Ovary (tissue), 9 donors: ENCODE measurements around the gene FCAR. TPM values are rescaled to one million over a fixed set of nuclear protein-coding genes. Genes with fewer than 3 reads are reported as not detected.
"Not testable (repeated sequence)": the region's sequence is repeated elsewhere in the genome, so short reads cannot be mapped to it uniquely, and the experiment has no call there.

Experiments
- DNase-seq, 5 donors: peaks; one replicate each; pipeline ENCODE4 v3.0.0-alpha.2; 2019 to 2020
- H3K27ac ChIP-seq, 2 donors: fragments of 200-600 bp; one replicate each; pipeline versions ENCODE4 v1.5.1 to v1.8.0; 2019 to 2022
- H3K27me3 ChIP-seq: fragments of 200-600 bp; one replicate; pipeline ENCODE4 v1.8.0; 2022
- H3K36me3 ChIP-seq: fragments of 200-600 bp; sonication (generic); one replicate; pipeline ENCODE4 v1.5.1; 2019
- H3K4me1 ChIP-seq: one replicate; pipeline ENCODE4 v1.8.1; 2013; ENCODE audit warnings: mild to moderate bottlenecking, moderate library complexity; ENCODE audit not compliant: insufficient read depth
- H3K4me3 ChIP-seq: fragments of 200-600 bp; sonication (generic); one replicate; pipeline ENCODE4 v1.5.1; 2017
- H3K9me3 ChIP-seq, 2 donors: fragments of 200-600 bp in 1 of 2; sonication (generic) in 1 of 2; one replicate each; pipeline versions ENCODE4 v1.5.1 to v1.8.1; 2013 to 2019; ENCODE audit warnings: mild to moderate bottlenecking in 1 of 2, moderate library complexity in 1 of 2
- CTCF ChIP-seq, 3 donors: fragments of 450-650 bp in 2 of 3; fragments of 200-600 bp in 1 of 3; IDR thresholded peaks; one replicate each; pipeline versions ENCODE4 v1.5.1 to v1.8.0; 2016 to 2022; ENCODE audit warnings: antibody characterized with exemption in 3 of 3, mild to moderate bottlenecking in 1 of 3
- EP300 ChIP-seq: sonication (generic); formaldehyde crosslinking; IDR thresholded peaks from one replicate; pipeline ENCODE4 v1.6.1; 2017; ENCODE audit warnings: antibody characterized with exemption
- POLR2A ChIP-seq: fragments of 450-650 bp; IDR thresholded peaks from one replicate; pipeline ENCODE4 v1.6.1; 2017; ENCODE audit warnings: antibody characterized with exemption, mild to moderate bottlenecking, moderate library complexity
- WGBS, 3 donors: extraction: QIAGEN DNeasy Blood & Tissue Kit in 1 of 3; methylation state at CpG; one replicate each; pipeline versions ENCODE4 v1.1.5 to v1.1.7; 2013 to 2017; 5-methylcytosine and 5-hydroxymethylcytosine counted together
- intact Hi-C, 4 donors: fragments of 100-400 bp; cut with DNase I; formaldehyde crosslinking; loops; one replicate each; pipeline versions ENCODE4 v1.11.0 to v1.15.1; 2022 to 2023
- polyA plus RNA-seq, 2 donors: library from polyadenylated mRNA; stranded (reverse); fragments of 200-250 nt in 1 of 2; fragments of 350-450 nt in 1 of 2; fragmentation: Illumina TruSeq in 1 of 2; extraction: RNeasy Lipid Tissue Mini Kit (QIAGEN cat#74804) in 1 of 2; gene quantifications; one replicate each; pipeline ENCODE4 v1.2.3, GENCODE V29; 2013 to 2014
- total RNA-seq, 7 donors: library from RNA; depleted of rRNA in 2 of 7; stranded (reverse); fragments of >200 nt in 2 of 7; fragmentation: NEBNext Ultra II Directional in 3 of 7; extraction: Animal tissue kit (Norgen Biotek cat#: 25700) in 3 of 7; gene quantifications; one replicate each; pipeline versions ENCODE4 v1.1.0 to v1.2.4, GENCODE V29; 2016 to 2023
- donor health status: DM: no; HTN: no; CAD: no; lungs with moderate emphysema.
- donor health status: DM: no; HTN: no; CAD: no.
- donor health status: Bipolar disorder and iron deficiency.
- donor health status: DM: yes; HTN: yes; CAD: no.
- donor health status: DM: no; HTN: no; CAD: no.
- donor health status: DM: yes; HTN: yes; CAD: no.

Gene FCAR
- total and polyA plus RNA-seq, 9 donors: 0.13 to 2.8 (median 1.3) TPM; not detected in 4

DNA sequence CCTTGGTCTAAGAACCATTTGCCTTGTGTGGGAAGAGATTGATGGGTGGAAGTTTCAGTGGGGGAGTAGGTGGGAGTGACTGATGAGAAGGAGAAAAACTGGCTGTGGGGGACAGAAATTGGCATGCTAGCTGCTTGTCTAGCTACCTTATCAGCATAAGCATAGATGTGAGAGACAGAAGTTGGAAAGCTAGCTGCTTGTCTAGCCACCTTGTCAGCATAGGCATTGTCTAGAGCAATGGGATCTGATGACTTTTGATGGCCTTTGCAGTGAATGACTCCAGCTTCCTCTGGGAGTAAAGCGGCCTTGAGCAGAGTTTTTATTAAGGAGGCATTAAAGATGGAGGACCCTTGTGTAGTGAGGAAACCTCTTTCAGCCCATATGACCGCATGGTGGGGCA lies 22.0 kb downstream of the FCAR start:
- Histone ChIP-seq H3K9me3 (no peaks in the 10 kb centered on the region), H3K4me3 (no peak overlapping the region), H3K4me1 (no peaks in the 10 kb centered on the region), H3K36me3 (no peaks in the 10 kb centered on the region), H3K27ac (no peak overlapping the region), H3K27me3 (no peaks in the 10 kb centered on the region)
- intact Hi-C loops: no loop called here
- 48 to 75% (median 69%) methylated on average over 2 of the region's 2 CpGs for WGBS, 3 donors
- no peak for DNase-seq
- TF ChIP-seq POLR2A (no peak), CTCF (IDR thresholded peaks at IDR 0.05) (no peak), EP300 (no peak)

- H3K36me3 ChIP-seq, DNase-seq, H3K27me3 ChIP-seq, H3K4me1 ChIP-seq, H3K4me3 ChIP-seq, H3K9me3 ChIP-seq, H3K27ac ChIP-seq, intact Hi-C loops: not testable (repeated sequence)
- 68 to 75% (median 73%) methylated on average over 7 of the region's 7 CpGs for WGBS, 3 donors
These were observed 24.6 kb downstream of the FCAR start for GRCh38 chr19:54898685-54899084.

- H3K27me3 ChIP-seq, DNase-seq, H3K4me1 ChIP-seq, H3K9me3 ChIP-seq, H3K27ac ChIP-seq, H3K36me3 ChIP-seq, H3K4me3 ChIP-seq, intact Hi-C loops: not testable (repeated sequence)
- 76 to 84% (median 82%) methylated on average over 9 of the region's 9 CpGs for WGBS, 3 donors
These were observed 25.6 kb downstream of the FCAR start for GRCh38 chr19:54899646-54900045.

- H3K4me1 ChIP-seq, H3K27ac ChIP-seq, H3K4me3 ChIP-seq, H3K36me3 ChIP-seq, intact Hi-C loops, H3K9me3 ChIP-seq, H3K27me3 ChIP-seq, DNase-seq: not testable (repeated sequence)
- WGBS, 3 donors: 77 to 84% (median 83%) methylated on average over 8 of the region's 8 CpGs
These were observed 27.1 kb downstream of the FCAR start for GRCh38 chr19:54901153-54901552.

GRCh38 chr19:54902061-54902460 lies 28.0 kb downstream of the FCAR start:
- TF ChIP-seq CTCF (IDR thresholded peaks at IDR 0.05): no peak
- TF ChIP-seq EP300: no peak
- TF ChIP-seq POLR2A: no peak
- no peaks in the 10 kb centered on the region for H3K27me3 ChIP-seq
- DNase-seq: no peak
- 64 to 72% (median 68%) methylated on average over 3 of the region's 3 CpGs for WGBS, 3 donors
- H3K4me3 ChIP-seq: no peak overlapping the region
- H3K4me1 ChIP-seq: no peaks in the 10 kb centered on the region
- H3K27ac ChIP-seq: no peak overlapping the region
- intact Hi-C loops: no loop called here
- no peaks in the 10 kb centered on the region for H3K9me3 ChIP-seq
- no peaks in the 10 kb centered on the region for H3K36me3 ChIP-seq

DNA sequence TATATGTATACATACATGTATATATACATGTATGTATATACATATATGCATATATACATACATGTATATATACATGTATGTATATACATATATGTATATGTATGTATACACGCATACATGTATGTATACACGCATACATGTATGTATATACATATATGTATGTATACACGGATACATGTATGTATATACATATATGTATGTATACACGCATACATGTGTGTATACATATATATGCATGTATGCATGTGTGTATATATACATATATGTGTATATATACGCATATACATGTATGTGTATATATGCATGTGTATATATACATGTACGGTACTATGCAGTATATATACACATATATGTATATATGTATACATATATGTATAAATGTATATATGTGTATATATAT lies 29.3 kb downstream of the FCAR start:
- H3K36me3 ChIP-seq: no peaks in the 10 kb centered on the region
- H3K4me1 ChIP-seq: no peaks in the 10 kb centered on the region
- WGBS, 3 donors: 87 to 94% (median 92%) methylated on average over 6 of the region's 6 CpGs
- H3K27ac ChIP-seq: no peak overlapping the region
- TF ChIP-seq CTCF (IDR thresholded peaks at IDR 0.05) (no peak), EP300 (no peak), POLR2A (no peak)
- intact Hi-C loops: no loop called here
- H3K27me3 ChIP-seq: no peaks in the 10 kb centered on the region
- H3K4me3 ChIP-seq: no peak overlapping the region
- DNase-seq: no peak
- no peaks in the 10 kb centered on the region for H3K9me3 ChIP-seq

GRCh38 chr19:54904261-54904660 lies 30.2 kb downstream of the FCAR start:
- 71 to 79% (median 76%) methylated on average over 4 of the region's 4 CpGs for WGBS, 3 donors
- H3K4me1 ChIP-seq, DNase-seq, H3K9me3 ChIP-seq, H3K4me3 ChIP-seq, H3K27me3 ChIP-seq, H3K36me3 ChIP-seq, H3K27ac ChIP-seq, intact Hi-C loops: not testable (repeated sequence)
